ENCODE results near the gene TMEM250.

TMEM250 gene

GRCh38 chr9:136078498-136079011, 40.1 kb downstream of the TMEM250 start:
- H3K4me2 ChIP-seq (ENCODE audit: low read length, poor library complexity, severe bottlenecking): no peak overlapping the region
- no peak overlapping the region for H3K4me3 ChIP-seq (ENCODE audit: insufficient read depth in 1 of 2, low read depth in 1 of 2, low read length in 2 of 2)
- H2AK5ac ChIP-seq (ENCODE audit: low read length, severe bottlenecking): no peak overlapping the region
- peak overlapping the region in 1 of 2 experiments; percentile 49 for H3K18ac ChIP-seq (ENCODE audit: low read depth in 1 of 2, low read length in 2 of 2)
- no peak overlapping the region for H2BK120ac ChIP-seq (ENCODE audit: low read depth, low read length)
- WGBS: 92% methylated on average over 25 of the region's 27 CpGs
- peaks cover 10 to 65% of the 10 kb centered on the region in 2 experiments for H3K36me3 ChIP-seq (ENCODE audit: control insufficient read depth in 1 of 2, insufficient read depth in 2 of 2, low read depth in 1 of 2, low read length in 2 of 2)
- H3K14ac ChIP-seq (ENCODE audit: low read length in 2 of 2): no peak overlapping the region
- H4K91ac ChIP-seq (ENCODE audit: low read length): no peak overlapping the region
- no peak overlapping the region for H2BK15ac ChIP-seq (ENCODE audit: low read depth, poor library complexity, severe bottlenecking)
- no peak overlapping the region for H3K27ac ChIP-seq (ENCODE audit: low read length, poor library complexity, severe bottlenecking)
- no peak overlapping the region for H3K9ac ChIP-seq (ENCODE audit: low read length)
- DNase-seq: no peak
- peak overlapping the region in 1 of 2 experiments; percentile 42 for H2BK12ac ChIP-seq (ENCODE audit: low read length in 2 of 2)
- no peak overlapping the region for H2BK5ac ChIP-seq (ENCODE audit: low read depth, low read length, poor library complexity, severe bottlenecking)
- H4K8ac ChIP-seq (ENCODE audit: low read length): no peak overlapping the region
- H3K4ac ChIP-seq (ENCODE audit: low read depth in 1 of 2, low read length in 2 of 2): no peak overlapping the region
- H3K23ac ChIP-seq (ENCODE audit: low read length in 2 of 2): no peak overlapping the region
- H2AFZ ChIP-seq (ENCODE audit: low read depth, low read length): no peak overlapping the region
- H3K79me1 ChIP-seq (replicated peaks; ENCODE audit: low read length, poor library complexity, severe bottlenecking): peaks cover 47% of the 10 kb centered on the region
- H3K27me3 ChIP-seq (ENCODE audit: control insufficient read depth in 1 of 2, insufficient read depth in 1 of 2, low read length in 2 of 2): no peaks in the 10 kb centered on the region
- H3K9me3 ChIP-seq (ENCODE audit: control insufficient read depth, low read length): no peaks in the 10 kb centered on the region
- peaks cover 28% of the 10 kb centered on the region for H3K4me1 ChIP-seq (ENCODE audit: control insufficient read depth, insufficient read depth, low read depth, low read length)

GRCh38 chr9:136078024-136078423, 40.7 kb downstream of the TMEM250 start:
- H2AK5ac ChIP-seq (ENCODE audit: low read length, severe bottlenecking): no peak overlapping the region
- 94% methylated on average over 12 of the region's 12 CpGs for WGBS
- no peak overlapping the region for H3K4me3 ChIP-seq (ENCODE audit: insufficient read depth in 1 of 2, low read depth in 1 of 2, low read length in 2 of 2)
- no peak overlapping the region for H4K91ac ChIP-seq (ENCODE audit: low read length)
- peaks cover 47% of the 10 kb centered on the region for H3K79me1 ChIP-seq (replicated peaks; ENCODE audit: low read length, poor library complexity, severe bottlenecking)
- H3K9me3 ChIP-seq (ENCODE audit: control insufficient read depth, low read length): no peaks in the 10 kb centered on the region
- no peak overlapping the region for H2BK12ac ChIP-seq (ENCODE audit: low read length in 2 of 2)
- H3K36me3 ChIP-seq (ENCODE audit: control insufficient read depth in 1 of 2, insufficient read depth in 2 of 2, low read depth in 1 of 2, low read length in 2 of 2): peaks cover 12 to 61% of the 10 kb centered on the region in 2 experiments
- no peak overlapping the region for H3K14ac ChIP-seq (ENCODE audit: low read length in 2 of 2)
- H2BK15ac ChIP-seq (ENCODE audit: low read depth, poor library complexity, severe bottlenecking): no peak overlapping the region
- H3K4me2 ChIP-seq (ENCODE audit: low read length, poor library complexity, severe bottlenecking): no peak overlapping the region
- no peak overlapping the region for H3K27ac ChIP-seq (ENCODE audit: low read length, poor library complexity, severe bottlenecking)
- no peak overlapping the region for H3K4ac ChIP-seq (ENCODE audit: low read depth in 1 of 2, low read length in 2 of 2)
- no peak overlapping the region for H2BK5ac ChIP-seq (ENCODE audit: low read depth, low read length, poor library complexity, severe bottlenecking)
- H3K9ac ChIP-seq (ENCODE audit: low read length): no peak overlapping the region
- DNase-seq: no peak
- H2BK120ac ChIP-seq (ENCODE audit: low read depth, low read length): no peak overlapping the region
- no peak overlapping the region for H2AFZ ChIP-seq (ENCODE audit: low read depth, low read length)
- H3K18ac ChIP-seq (ENCODE audit: low read depth in 1 of 2, low read length in 2 of 2): no peak overlapping the region
- H3K4me1 ChIP-seq (ENCODE audit: control insufficient read depth, insufficient read depth, low read depth, low read length): peaks cover 28% of the 10 kb centered on the region
- H3K23ac ChIP-seq (ENCODE audit: low read length in 2 of 2): no peak overlapping the region
- H3K27me3 ChIP-seq (ENCODE audit: control insufficient read depth in 1 of 2, insufficient read depth in 1 of 2, low read length in 2 of 2): no peaks in the 10 kb centered on the region
- H4K8ac ChIP-seq (ENCODE audit: low read length): no peak overlapping the region

GRCh38 chr9:136077491-136077890, 41.2 kb downstream of the TMEM250 start:
- Histone ChIP-seq H3K9me3 (ENCODE audit: control insufficient read depth, low read length) (no peaks in the 10 kb centered on the region), H2BK12ac (ENCODE audit: low read length in 2 of 2) (no peak overlapping the region), H2BK15ac (ENCODE audit: low read depth, poor library complexity, severe bottlenecking) (no peak overlapping the region), H2AK5ac (ENCODE audit: low read length, severe bottlenecking) (no peak overlapping the region), H3K23ac (ENCODE audit: low read length in 2 of 2) (no peak overlapping the region), H3K4me3 (ENCODE audit: insufficient read depth in 1 of 2, low read depth in 1 of 2, low read length in 2 of 2) (no peak overlapping the region), H3K9ac (ENCODE audit: low read length) (no peak overlapping the region), H3K27me3 (ENCODE audit: control insufficient read depth in 1 of 2, insufficient read depth in 1 of 2, low read length in 2 of 2) (no peaks in the 10 kb centered on the region), H2AFZ (ENCODE audit: low read depth, low read length) (no peak overlapping the region), H3K18ac (ENCODE audit: low read depth in 1 of 2, low read length in 2 of 2) (no peak overlapping the region), H2BK120ac (ENCODE audit: low read depth, low read length) (no peak overlapping the region), H3K4me1 (ENCODE audit: control insufficient read depth, insufficient read depth, low read depth, low read length) (peaks cover 28% of the 10 kb centered on the region), H3K4ac (ENCODE audit: low read depth in 1 of 2, low read length in 2 of 2) (no peak overlapping the region), H3K4me2 (ENCODE audit: low read length, poor library complexity, severe bottlenecking) (no peak overlapping the region), H3K14ac (ENCODE audit: low read length in 2 of 2) (no peak overlapping the region), H4K8ac (ENCODE audit: low read length) (no peak overlapping the region), H4K91ac (ENCODE audit: low read length) (no peak overlapping the region), H2BK5ac (ENCODE audit: low read depth, low read length, poor library complexity, severe bottlenecking) (no peak overlapping the region), H3K79me1 (replicated peaks; ENCODE audit: low read length, poor library complexity, severe bottlenecking) (peaks cover 42% of the 10 kb centered on the region), H3K27ac (ENCODE audit: low read length, poor library complexity, severe bottlenecking) (no peak overlapping the region), H3K36me3 (ENCODE audit: control insufficient read depth in 1 of 2, insufficient read depth in 2 of 2, low read depth in 1 of 2, low read length in 2 of 2) (peaks cover 12 to 57% of the 10 kb centered on the region in 2 experiments)
- WGBS: 94% methylated on average over 6 of the region's 8 CpGs
- no peak for DNase-seq

- Histone ChIP-seq H3K4me1 (ENCODE audit: control insufficient read depth, insufficient read depth, low read depth, low read length) (peaks cover 24% of the 10 kb centered on the region), H3K14ac (ENCODE audit: low read length in 2 of 2) (no peak overlapping the region), H3K27me3 (ENCODE audit: control insufficient read depth in 1 of 2, insufficient read depth in 1 of 2, low read length in 2 of 2) (no peaks in the 10 kb centered on the region), H3K4me3 (ENCODE audit: insufficient read depth in 1 of 2, low read depth in 1 of 2, low read length in 2 of 2) (no peak overlapping the region), H3K9me3 (ENCODE audit: control insufficient read depth, low read length) (no peaks in the 10 kb centered on the region), H2AK5ac (ENCODE audit: low read length, severe bottlenecking) (no peak overlapping the region), H2BK15ac (ENCODE audit: low read depth, poor library complexity, severe bottlenecking) (no peak overlapping the region), H3K23ac (ENCODE audit: low read length in 2 of 2) (no peak overlapping the region), H4K91ac (ENCODE audit: low read length) (no peak overlapping the region), H3K9ac (ENCODE audit: low read length) (no peak overlapping the region), H2BK5ac (ENCODE audit: low read depth, low read length, poor library complexity, severe bottlenecking) (no peak overlapping the region), H3K4me2 (ENCODE audit: low read length, poor library complexity, severe bottlenecking) (no peak overlapping the region), H2BK120ac (ENCODE audit: low read depth, low read length) (no peak overlapping the region), H3K4ac (ENCODE audit: low read depth in 1 of 2, low read length in 2 of 2) (no peak overlapping the region), H3K18ac (ENCODE audit: low read depth in 1 of 2, low read length in 2 of 2) (no peak overlapping the region), H3K79me1 (replicated peaks; ENCODE audit: low read length, poor library complexity, severe bottlenecking) (peaks cover 39% of the 10 kb centered on the region), H2AFZ (ENCODE audit: low read depth, low read length) (no peak overlapping the region), H2BK12ac (ENCODE audit: low read length in 2 of 2) (no peak overlapping the region), H3K36me3 (ENCODE audit: control insufficient read depth in 1 of 2, insufficient read depth in 2 of 2, low read depth in 1 of 2, low read length in 2 of 2) (peaks cover 12 to 44% of the 10 kb centered on the region in 2 experiments), H3K27ac (ENCODE audit: low read length, poor library complexity, severe bottlenecking) (no peak overlapping the region), H4K8ac (ENCODE audit: low read length) (no peak overlapping the region)
- DNase-seq: no peak
- WGBS: 94% methylated on average over 26 of the region's 26 CpGs
These were observed 42.6 kb downstream of the TMEM250 start for GRCh38 chr9:136075881-136076678.
